ENCODE results near the gene TMEM98.
"Not testable (repeated sequence)": the region's sequence is repeated elsewhere in the genome, so short reads cannot be mapped to it uniquely, and the experiment has no call there.

The TMEM98 gene

DNA sequence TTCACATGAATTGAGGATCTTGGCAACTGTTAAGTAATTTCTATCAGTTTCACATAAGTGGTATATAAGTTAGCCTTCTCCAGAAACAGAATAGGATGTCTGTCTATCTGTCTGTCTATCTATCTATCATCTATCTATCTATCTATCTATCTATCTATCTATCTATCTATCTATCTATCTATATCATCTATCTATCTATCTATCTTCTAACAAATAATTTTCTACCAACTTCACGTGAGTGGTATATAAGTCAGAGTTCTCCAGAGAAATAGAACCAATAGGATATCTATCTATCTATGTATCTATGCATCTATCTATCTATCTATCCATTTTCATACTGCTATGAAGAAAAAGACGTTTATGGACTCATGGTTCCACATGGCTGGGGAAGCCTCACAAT lies 52.3 kb downstream of the TMEM98 start:
- DNase-seq (ENCODE audit: low read depth, low spot score), result no peak

DNA sequence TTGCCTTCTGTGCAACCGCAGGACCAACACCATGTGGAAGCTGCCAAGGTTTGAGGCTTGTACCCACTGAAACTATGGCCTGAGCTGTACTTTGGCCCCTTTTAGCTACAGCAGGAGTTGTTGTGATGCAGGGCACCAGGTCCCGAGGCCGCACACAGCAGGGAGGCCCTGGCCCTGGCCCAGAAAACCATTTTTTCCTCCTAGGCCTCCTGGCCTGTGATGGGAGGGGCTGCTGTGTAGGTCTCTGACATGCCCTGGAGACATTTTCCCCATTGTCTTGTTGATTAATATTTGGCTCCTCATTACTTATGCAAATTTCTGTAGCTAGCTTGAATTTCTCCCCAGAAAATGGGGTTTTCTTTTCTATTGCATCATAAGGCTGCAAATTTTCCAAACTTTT lies 53.7 kb downstream of the TMEM98 start:
- not testable (repeated sequence) for DNase-seq (ENCODE audit: low read depth, low spot score)

DNA sequence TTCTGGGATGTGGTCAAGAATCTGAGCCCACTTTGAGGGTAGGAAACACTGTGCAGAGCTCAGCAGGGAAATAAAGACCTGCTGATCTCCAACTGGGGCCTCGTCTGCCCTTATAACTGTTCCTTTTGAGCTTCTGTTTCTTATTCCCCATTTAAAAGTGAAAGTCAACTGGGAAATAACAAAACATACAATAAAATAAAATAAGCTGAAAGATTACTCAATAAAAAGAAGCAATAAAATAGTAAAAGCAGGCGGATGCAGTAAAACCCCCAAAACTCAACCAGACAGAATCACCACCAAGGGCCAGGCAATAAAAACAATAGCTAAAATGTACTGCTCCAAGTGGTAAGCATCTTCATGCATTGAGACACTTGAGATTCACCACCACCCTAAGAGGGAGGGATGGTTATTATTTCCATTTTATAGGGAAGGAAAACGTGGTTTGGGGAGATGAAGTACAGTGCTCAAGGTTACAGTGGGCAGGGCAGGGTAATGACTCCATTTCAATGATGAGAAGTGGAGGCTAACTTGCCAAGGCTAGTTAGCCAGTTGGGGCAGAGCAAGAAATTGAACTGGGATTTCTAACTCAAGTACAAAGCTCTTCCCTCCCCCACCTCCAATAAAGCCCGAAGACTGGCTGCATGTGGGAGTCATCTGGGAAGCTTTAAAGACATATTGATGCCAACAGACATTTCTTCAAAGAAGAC lies 57.2 kb downstream of the TMEM98 start:
- no peak for DNase-seq (ENCODE audit: low read depth, low spot score)

DNA sequence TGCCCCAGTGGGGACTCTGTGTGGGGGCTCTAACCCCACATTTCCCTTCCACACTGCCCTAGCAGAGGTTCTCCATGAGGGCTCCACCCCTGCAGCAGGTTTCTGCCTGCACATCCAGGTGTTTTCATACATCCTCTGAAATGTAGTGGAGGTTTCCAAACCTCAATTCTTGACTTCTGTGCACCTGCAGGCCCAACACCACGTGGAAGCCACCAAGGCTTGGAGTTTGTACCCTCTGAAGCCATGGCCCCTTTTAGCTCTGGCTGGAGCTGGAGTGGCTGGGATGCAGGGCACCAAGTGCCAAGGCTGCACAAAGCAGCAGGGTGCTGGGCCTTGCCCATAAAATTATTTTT lies 59.5 kb downstream of the TMEM98 start:
- not testable (repeated sequence) for DNase-seq (ENCODE audit: low read depth, low spot score)

DNA sequence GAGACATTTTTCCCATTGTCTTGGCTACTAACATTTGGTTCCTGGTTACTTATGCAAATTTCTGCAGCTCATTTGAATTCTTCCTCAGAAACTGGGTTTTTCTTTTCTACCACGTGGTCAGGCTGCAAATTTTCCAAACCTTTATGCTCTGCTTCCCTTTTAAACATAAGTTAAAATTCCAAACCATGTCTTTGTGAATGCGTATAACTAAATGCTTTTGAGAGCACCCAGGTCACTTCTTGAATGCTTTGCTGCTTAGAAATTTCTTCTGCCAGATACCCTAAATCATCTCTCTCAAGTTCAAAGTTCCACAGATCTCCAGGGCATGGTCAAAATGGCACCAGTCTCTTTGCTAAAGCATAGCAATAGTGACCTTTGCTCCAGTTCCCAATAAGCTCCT lies 59.9 kb downstream of the TMEM98 start:
- DNase-seq (ENCODE audit: low read depth, low spot score), result not testable (repeated sequence)

DNA sequence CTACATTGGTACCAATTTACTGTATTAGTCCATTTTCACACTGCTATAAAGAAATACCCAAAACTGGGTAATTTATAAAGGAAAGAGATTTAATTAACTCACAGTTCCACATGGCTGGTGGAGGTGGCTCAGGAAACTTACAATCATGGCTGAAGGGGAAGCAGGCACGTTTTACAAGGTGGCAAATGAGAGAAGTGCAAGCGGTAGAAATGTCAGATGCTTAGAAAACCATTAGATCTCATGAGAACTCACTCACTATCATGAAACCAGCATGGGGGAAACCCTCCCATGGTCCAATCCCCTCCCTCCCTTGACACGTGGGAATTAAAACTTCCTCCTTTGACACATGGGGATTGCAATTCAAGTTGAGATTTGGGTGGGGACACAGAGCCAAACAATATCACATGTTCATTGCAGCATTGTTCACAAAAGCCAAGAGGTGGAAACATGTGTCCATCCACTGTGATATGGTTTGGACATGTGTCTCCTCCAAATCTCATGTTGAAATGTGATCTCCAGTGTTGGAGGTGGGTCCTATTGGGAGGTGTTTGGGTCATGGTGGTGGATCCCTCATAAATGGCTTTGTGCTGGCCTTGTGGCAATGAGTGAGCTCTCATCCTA lies 60.6 kb downstream of the TMEM98 start:
- no peak for DNase-seq (ENCODE audit: low read depth, low spot score)

DNA sequence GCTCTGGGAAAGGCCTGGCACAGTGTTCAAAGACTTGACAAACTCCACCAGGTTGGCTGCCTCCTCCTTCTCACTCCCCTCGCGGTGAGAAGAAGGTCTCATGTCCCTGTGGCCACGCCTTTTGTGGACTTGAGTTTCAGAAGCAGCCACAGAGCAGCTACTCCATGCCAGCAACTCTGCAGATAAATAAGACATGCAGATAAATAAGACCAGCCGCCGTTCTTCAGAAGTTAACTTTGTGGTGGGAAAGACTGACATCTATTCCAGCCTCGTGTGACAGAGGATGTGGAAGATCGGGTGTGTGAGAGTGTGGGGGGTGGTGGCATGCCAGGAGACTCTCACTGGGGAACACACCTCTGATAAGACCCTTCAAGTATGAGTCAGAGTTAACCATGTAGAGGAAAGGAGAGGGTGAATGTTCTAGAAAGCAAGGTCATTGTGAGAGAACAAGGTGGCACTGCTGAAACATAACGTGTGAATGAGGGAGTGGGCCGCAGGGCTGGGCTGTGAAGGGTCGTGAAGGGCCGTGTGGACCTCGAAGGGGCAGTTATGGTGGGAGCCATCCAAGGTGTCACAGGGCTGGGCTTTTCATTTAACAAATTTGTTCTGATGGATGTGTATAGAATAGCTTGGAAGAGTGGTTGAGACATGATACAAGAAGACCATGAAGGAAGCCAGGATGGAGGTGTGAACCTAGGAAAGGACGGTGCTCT lies 64.5 kb downstream of the TMEM98 start:
- DNase-seq (ENCODE audit: low read depth, low spot score), result no peak

DNA sequence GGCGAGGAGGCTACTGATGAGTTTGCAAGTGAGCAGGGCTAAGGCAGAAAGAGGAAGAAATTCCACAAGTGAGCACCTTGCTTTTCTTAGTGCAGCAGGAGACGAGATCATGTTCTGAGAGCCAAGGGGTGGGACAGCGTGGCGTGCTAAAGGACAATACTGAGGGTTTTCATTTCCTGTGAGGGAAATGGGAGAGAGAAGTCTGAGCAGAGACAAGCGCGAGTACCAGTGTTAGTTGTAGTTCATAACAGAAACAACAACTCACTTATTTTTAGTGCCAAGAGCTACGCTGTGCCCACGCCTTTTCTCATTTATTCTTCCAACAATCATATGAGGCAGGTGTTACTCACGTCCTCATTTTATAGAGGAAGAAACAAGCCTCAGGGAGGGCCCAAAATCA lies 66.0 kb downstream of the TMEM98 start:
- DNase-seq (ENCODE audit: low read depth, low spot score), result no peak

Measured in activated CD4-positive, CD25-positive, alpha-beta regulatory T cell treated with anti-CD3 and anti-CD28 coated beads, Interleukin-2, amount 50 U/mL, for 16 hours (primary cell).